HepG2 (cell line): ENCODE measurements around the gene C2orf42. TPM values are rescaled to one million over a fixed set of nuclear protein-coding genes. Genes with fewer than 3 reads are reported as not detected.

ENCODE experiments used
- ATAC-seq: fragments of 200-7000 bp; cut with Tn5 transposase; 3 replicates; pipeline ENCODE4 v1.9.1; 2020; ENCODE audit warnings: mild to moderate bottlenecking, moderate library complexity
- BruUV-seq: library from RNA; stranded (reverse); fragments of 400-500 nt; replicated peaks from 2 replicates; lab custom pipeline; 2021; lab: Mats Ljungman, UMichigan
- CTCF ChIA-PET: fragments of 300-600 bp; formaldehyde crosslinking; extraction: SDS; loops from one replicate; lab custom pipeline; 2021; ENCODE audit warnings: low total read pairs, inconsistent platforms, low intra/inter-chr PET ratio; lab: Yijun Ruan, JAX
- POLR2A ChIA-PET: fragments of 350-600 bp; sonication (Branson Sonifier 250); formaldehyde crosslinking; loops from one replicate; lab custom pipeline; 2020; ENCODE audit warnings: antibody characterized with exemption, inconsistent platforms; lab: Yijun Ruan, JAX
- DNase-seq: peaks from one replicate; pipeline ENCODE4 v3.0.0-alpha.2; 2015; ENCODE audit warnings: low spot score
- FAIRE-seq: peaks from 3 replicates; lab custom pipeline; 2011; peaks lifted over from hg19 to GRCh38; lab: Jason Lieb, UNC
- H2AFZ ChIP-seq: one replicate; pipeline ENCODE4 v1.6.1; 2011; ENCODE audit warnings: low read length, inconsistent platforms
- H3K27ac ChIP-seq: fragments of 300-600 bp; 3 replicates; pipeline ENCODE4 v1.8.0; 2011; ENCODE audit warnings: mixed run types, mild to moderate bottlenecking, mixed read lengths, low read length, inconsistent platforms; ENCODE audit not compliant: insufficient read depth; ENCODE audit errors: extremely low read length
- H3K27me3 ChIP-seq, 2 experiments: fragments of 200-600 bp in 1 of 2; 2 replicates in 1 of 2; 3 replicates in 1 of 2; pipeline versions ENCODE4 v1.6.0 to v1.8.0; 2011; ENCODE audit warnings: low read length in 2 of 2, mild to moderate bottlenecking in 2 of 2, moderate library complexity in 2 of 2, inconsistent platforms in 1 of 2; ENCODE audit not compliant: insufficient read depth in 2 of 2, control insufficient read depth in 1 of 2
- H3K36me3 ChIP-seq, 2 experiments: fragments of 200-600 bp in 1 of 2; replicated peaks in 1 of 2; 2 replicates in 1 of 2; 3 replicates in 1 of 2; pipeline versions ENCODE4 v1.5.1 to v1.8.0; 2011; ENCODE audit warnings: low read length in 2 of 2, inconsistent platforms in 1 of 2; ENCODE audit not compliant: insufficient read depth in 2 of 2, control insufficient read depth in 1 of 2
- H3K4me1 ChIP-seq: 2 replicates; pipeline ENCODE4 v1.5.1; 2012; ENCODE audit warnings: low read length, inconsistent platforms; ENCODE audit not compliant: insufficient read depth
- H3K4me2 ChIP-seq: 2 replicates; pipeline ENCODE4 v1.6.0; 2011; ENCODE audit warnings: low read depth, low read length, inconsistent platforms
- H3K4me3 ChIP-seq, 3 experiments: fragments of 200-600 bp in 1 of 3; sonication (generic), shearing (Covaris generic) in 1 of 3; replicated peaks in 1 of 3; 2 replicates each; pipeline ENCODE4 v1.5.1; 2011 to 2016; ENCODE audit warnings: low read length in 3 of 3, inconsistent platforms in 2 of 3, low read depth in 2 of 3, mild to moderate bottlenecking in 2 of 3, control low read depth in 1 of 3, mixed read lengths in 1 of 3; ENCODE audit not compliant: insufficient read depth in 1 of 3
- H3K79me2 ChIP-seq: one replicate; pipeline ENCODE4 v1.6.1; 2011; ENCODE audit warnings: low read length, inconsistent platforms; ENCODE audit not compliant: insufficient read depth
- H3K9ac ChIP-seq: 2 replicates; pipeline ENCODE4 v1.6.0; 2011; ENCODE audit warnings: mild to moderate bottlenecking, low read depth, low read length, inconsistent platforms; ENCODE audit not compliant: insufficient read depth
- H3K9me3 ChIP-seq: 2 replicates; pipeline ENCODE4 v1.5.1; 2012; ENCODE audit warnings: mild to moderate bottlenecking, low read length
- H4K20me1 ChIP-seq: 2 replicates; pipeline ENCODE4 v1.6.0; 2011; ENCODE audit warnings: inconsistent platforms, mild to moderate bottlenecking, low read length, moderate library complexity; ENCODE audit not compliant: insufficient read depth
- GABPB1 ChIP-seq: IDR thresholded peaks from 2 replicates; pipeline ENCODE4 v1.6.1; 2016; ENCODE audit warnings: mild to moderate bottlenecking, missing genetic modification reagents, moderate library complexity, missing compliant biosample characterization
- GATA4 ChIP-seq: sonication (generic); IDR thresholded peaks from 2 replicates; pipeline ENCODE4 v1.6.1; 2016; ENCODE audit warnings: antibody characterized with exemption, low read depth, borderline replicate concordance
- HNRNPUL1 ChIP-seq: fragments of 200-400 bp; formaldehyde crosslinking; IDR thresholded peaks from 2 replicates; pipeline ENCODE4 v1.6.1; 2017; ENCODE audit warnings: low read depth, mild to moderate bottlenecking, low read length, moderate library complexity
- MAFK ChIP-seq, 2 experiments: IDR thresholded peaks in 1 of 2; conservative IDR thresholded peaks in 1 of 2; 2 replicates each; pipeline ENCODE4 v1.6.1; 2011; ENCODE audit warnings: improper control_type of control experiment in 2 of 2, low read length in 2 of 2
- MTA1 ChIP-seq: sonication (generic); formaldehyde crosslinking; IDR thresholded peaks from 2 replicates; pipeline ENCODE4 v1.4.0; 2020; ENCODE audit warnings: missing genetic modification reagents, mild to moderate bottlenecking, borderline replicate concordance
- NRL ChIP-seq: sonication (generic); formaldehyde crosslinking; IDR thresholded peaks from 2 replicates; pipeline ENCODE4 v1.5.0; 2020; ENCODE audit warnings: missing genetic modification reagents, mild to moderate bottlenecking, moderate library complexity, borderline replicate concordance
- PHF8 ChIP-seq: sonication (generic); formaldehyde crosslinking; IDR thresholded peaks from 2 replicates; pipeline ENCODE4 v1.5.0; 2020; ENCODE audit warnings: missing genetic modification reagents
- RFX1 ChIP-seq: fragments of 450-650 bp; IDR thresholded peaks from 2 replicates; pipeline ENCODE4 v1.6.1; 2017
- RFXANK ChIP-seq: IDR thresholded peaks from 2 replicates; pipeline ENCODE4 v1.6.1; 2016
- SIN3A ChIP-seq: IDR thresholded peaks from 2 replicates; pipeline ENCODE4 v1.6.1; 2011; ENCODE audit warnings: low read depth, mild to moderate bottlenecking, control low read depth, low read length, borderline replicate concordance
- SP5 ChIP-seq: IDR thresholded peaks from 2 replicates; pipeline ENCODE4 v1.6.1; 2016; ENCODE audit warnings: low read depth, borderline replicate concordance
- TOPORS ChIP-seq: sonication (generic); formaldehyde crosslinking; IDR thresholded peaks from 2 replicates; pipeline ENCODE4 v1.8.0; 2023; ENCODE audit warnings: mild to moderate bottlenecking, missing genetic modification reagents
- ZFP91 ChIP-seq: sonication (generic); formaldehyde crosslinking; IDR thresholded peaks from 2 replicates; pipeline ENCODE4 v1.9.0; 2022; ENCODE audit warnings: missing genetic modification reagents, mild to moderate bottlenecking, borderline replicate concordance
- ZNF556 ChIP-seq: sonication (generic); formaldehyde crosslinking; IDR thresholded peaks from 2 replicates; pipeline ENCODE4 v1.4.0; 2020; ENCODE audit warnings: mild to moderate bottlenecking, missing genetic modification reagents, borderline replicate concordance
- WGBS: methylation state at CpG from one replicate; pipeline ENCODE4 v1.1.6; 2017; ENCODE audit warnings: low lambda C conversion rate; 5-methylcytosine and 5-hydroxymethylcytosine counted together
- in situ Hi-C: cut with HindIII; loops from 2 replicates; pipeline ENCODE4 v1.10.0; 2017; ENCODE audit warnings: low pct_unique_long_range_greater_than_20kb; ENCODE audit not compliant: extremely low pct_ligation_motif_present
- intact Hi-C: fragments of 100-400 bp; cut with micrococcal nuclease; formaldehyde crosslinking; loops from one replicate; pipeline ENCODE4 v1.10.0; 2022; ENCODE audit not compliant: unreplicated experiment
- polyA plus RNA-seq, 8 experiments: library from polyadenylated mRNA; depleted of rRNA in 3 of 8; stranded (reverse) in 7 of 8; unstranded in 1 of 8; fragments of >200 nt; fragmentation: Illumina TruSeq in 4 of 8; extraction: Trizol in 4 of 8; gene quantifications; 2 replicates each; pipeline versions ENCODE4 v1.2.1 to v1.2.3, GENCODE V29; 2011 to 2016; ENCODE audit warnings: low read depth in 4 of 8, missing spikeins in 1 of 8, mixed read lengths in 1 of 8; ENCODE audit not compliant: insufficient read depth in 1 of 8
- total RNA-seq, 5 experiments: library from RNA; depleted of rRNA; stranded (reverse); fragments of >200 nt; fragmentation: Illumina TruSeq; extraction: Trizol; gene quantifications; 2 replicates each; pipeline ENCODE4 v1.2.3, GENCODE V29; 2016; ENCODE audit warnings: low read depth in 1 of 5
- TF ChIP-seq, protein P1 (sequence below): IDR thresholded peaks from 2 replicates; pipeline ENCODE4 v1.6.1; 2016
- TF ChIP-seq, protein P2 (sequence below): sonication (generic); formaldehyde crosslinking; IDR thresholded peaks from 2 replicates; pipeline ENCODE4 v1.5.0; 2020; ENCODE audit warnings: missing genetic modification reagents

The C2orf42 gene
- total and polyA plus RNA-seq, 2 of the 13 experiments (the other 11 are each of a cell fraction or from before 2014, with no cell fraction given), result 9.3 to 9.9 TPM

DNA sequence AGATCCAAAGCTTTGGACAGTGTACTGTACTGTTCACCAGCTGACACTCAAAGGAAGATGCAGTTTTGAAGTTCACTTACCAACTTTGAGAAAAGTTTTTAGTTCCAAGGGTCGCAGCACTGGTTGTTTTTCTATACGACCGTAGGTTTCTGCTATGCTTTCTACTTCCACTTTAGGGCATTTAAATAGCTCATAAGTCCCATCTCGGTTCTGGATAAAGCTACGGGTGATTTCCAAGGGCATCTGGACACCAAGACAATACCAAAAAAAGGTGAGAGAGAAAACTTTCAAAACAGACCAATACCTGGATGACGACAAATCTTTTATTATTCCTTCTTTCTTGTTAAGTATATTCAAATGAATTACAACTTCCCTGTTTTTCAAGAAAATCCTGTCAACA, 30.3 kb downstream of the C2orf42 start:
- Histone ChIP-seq H2AFZ (no peak overlapping the region), H3K4me2 (no peak overlapping the region), H3K27me3 (no peaks in the 10 kb centered on the region), H3K9me3 (no peaks in the 10 kb centered on the region), H3K4me3 (no peak overlapping the region), H3K9ac (no peak overlapping the region), H4K20me1 (no peaks in the 10 kb centered on the region), H3K79me2 (no peaks in the 10 kb centered on the region), H3K36me3 (peaks cover 6 to 8% of the 10 kb centered on the region in 2 experiments), H3K4me1 (no peaks in the 10 kb centered on the region), H3K27ac (no peak overlapping the region)
- TF ChIP-seq TOPORS (CRISPR knock-in tag) (no peak), ZFP91 (no peak), MTA1 (no peak), PHF8 (no peak), NRL (CRISPR knock-in tag) (no peak), HNRNPUL1 (no peak), MAFK (conservative IDR thresholded peaks at IDR 0.05 in 1 of 2, IDR thresholded peaks at IDR 0.05 in 1 of 2; ENCODE audit: low read length in 2 of 2) (no peak), GABPB1 (CRISPR knock-in tag) (no peak), ZNF556 (CRISPR knock-in tag) (no peak), RFXANK (no peak), RFX1 (no peak), SIN3A (no peak), SP5 (CRISPR knock-in tag) (no peak), GATA4 (no peak)
- TF ChIP-seq, protein P1, sequence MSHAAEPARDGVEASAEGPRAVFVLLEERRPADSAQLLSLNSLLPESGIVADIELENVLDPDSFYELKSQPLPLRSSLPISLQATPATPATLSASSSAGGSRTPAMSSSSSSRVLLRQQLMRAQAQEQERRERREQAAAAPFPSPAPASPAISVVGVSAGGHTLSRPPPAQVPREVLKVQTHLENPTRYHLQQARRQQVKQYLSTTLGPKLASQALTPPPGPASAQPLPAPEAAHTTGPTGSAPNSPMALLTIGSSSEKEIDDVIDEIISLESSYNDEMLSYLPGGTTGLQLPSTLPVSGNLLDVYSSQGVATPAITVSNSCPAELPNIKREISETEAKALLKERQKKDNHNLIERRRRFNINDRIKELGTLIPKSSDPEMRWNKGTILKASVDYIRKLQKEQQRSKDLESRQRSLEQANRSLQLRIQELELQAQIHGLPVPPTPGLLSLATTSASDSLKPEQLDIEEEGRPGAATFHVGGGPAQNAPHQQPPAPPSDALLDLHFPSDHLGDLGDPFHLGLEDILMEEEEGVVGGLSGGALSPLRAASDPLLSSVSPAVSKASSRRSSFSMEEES (CRISPR knock-in tag), result no peak
- TF ChIP-seq, protein P2, sequence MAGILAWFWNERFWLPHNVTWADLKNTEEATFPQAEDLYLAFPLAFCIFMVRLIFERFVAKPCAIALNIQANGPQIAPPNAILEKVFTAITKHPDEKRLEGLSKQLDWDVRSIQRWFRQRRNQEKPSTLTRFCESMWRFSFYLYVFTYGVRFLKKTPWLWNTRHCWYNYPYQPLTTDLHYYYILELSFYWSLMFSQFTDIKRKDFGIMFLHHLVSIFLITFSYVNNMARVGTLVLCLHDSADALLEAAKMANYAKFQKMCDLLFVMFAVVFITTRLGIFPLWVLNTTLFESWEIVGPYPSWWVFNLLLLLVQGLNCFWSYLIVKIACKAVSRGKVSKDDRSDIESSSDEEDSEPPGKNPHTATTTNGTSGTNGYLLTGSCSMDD, result no peak
- CTCF ChIA-PET, result no interaction called here
- in situ Hi-C loops, result no loop called here
- ATAC-seq, result no peak
- no peak for DNase-seq
- intact Hi-C loops, result no loop called here
- no peak for FAIRE-seq
- WGBS, result 94% methylated on average over 6 of the region's 6 CpGs
- POLR2A ChIA-PET, result no interaction called here
- no TSS peak for BruUV-seq
